HFFc6 (cell line): ENCODE measurements around the gene ATP4B. TPM values are rescaled to one million over a fixed set of nuclear protein-coding genes. Genes with fewer than 3 reads are reported as not detected.

Source experiments
- DNase-seq: peaks from one replicate; pipeline ENCODE4 v3.0.0-alpha.2; 2018
- H3K27ac Mint-ChIP-seq: 2 replicates; pipeline ENCODE4 v1.8.0; 2020; ENCODE audit warnings: mild to moderate bottlenecking, mixed read lengths
- H3K27me3 Mint-ChIP-seq: 2 replicates; pipeline ENCODE4 v1.8.0; 2021; ENCODE audit warnings: mild to moderate bottlenecking, moderate library complexity, mixed read lengths; ENCODE audit not compliant: insufficient read depth
- H3K36me3 Mint-ChIP-seq: 2 replicates; pipeline ENCODE4 v1.8.0; 2021; ENCODE audit warnings: low read depth, mixed read lengths
- H3K4me1 Mint-ChIP-seq: 2 replicates; pipeline ENCODE4 v1.8.0; 2020; ENCODE audit warnings: low read depth, mixed read lengths
- H3K4me3 Mint-ChIP-seq: 2 replicates; pipeline ENCODE4 v1.8.0; 2020; ENCODE audit warnings: mild to moderate bottlenecking, moderate library complexity, mixed read lengths
- H3K9me3 Mint-ChIP-seq: 2 replicates; pipeline ENCODE4 v1.8.0; 2020; ENCODE audit warnings: mild to moderate bottlenecking, mixed read lengths
- CTCF ChIP-seq: fragments of 200-600 bp; sonication (generic); IDR thresholded peaks from 2 replicates; pipeline ENCODE4 v1.5.0; 2021; ENCODE audit warnings: antibody characterized with exemption, mild to moderate bottlenecking
- total RNA-seq, 6 experiments: library from RNA; stranded (reverse); fragmentation: NEBNext Ultra II Directional; extraction: Animal tissue kit (Norgen Biotek cat#: 25700); gene quantifications; 2 replicates in 1 of 6; 3 replicates in 5 of 6; pipeline ENCODE4 v1.2.3, GENCODE V29; 2021

ATP4B gene
- total RNA-seq, 6 experiments from 2014 or later, result not detected

DNA sequence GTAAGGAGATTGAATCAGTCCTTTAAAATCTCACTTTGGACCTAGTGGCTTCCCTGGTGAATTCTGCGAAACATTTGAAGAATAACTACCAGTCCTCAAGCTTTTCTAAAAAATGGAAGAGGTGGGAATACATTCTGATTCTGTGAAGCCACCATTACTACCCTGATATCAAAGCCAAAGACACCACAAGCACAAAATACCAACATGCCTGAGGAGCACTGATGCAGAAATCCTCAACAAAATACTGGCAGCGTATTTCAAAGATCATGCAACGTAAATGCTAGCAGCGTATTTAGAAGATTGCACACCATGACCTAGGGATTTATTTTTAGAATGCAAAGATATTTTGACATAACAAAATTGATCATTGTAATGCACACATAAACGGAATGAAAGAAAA lies 14.4 kb downstream of the ATP4B start:
- H3K9me3 Mint-ChIP-seq, result no peaks in the 10 kb centered on the region
- H3K27ac Mint-ChIP-seq, result no peak overlapping the region
- DNase-seq, result no peak
- TF ChIP-seq CTCF, result no peak
- H3K27me3 Mint-ChIP-seq, result peaks cover 6% of the 10 kb centered on the region
- no peak overlapping the region for H3K4me3 Mint-ChIP-seq
- H3K36me3 Mint-ChIP-seq, result peaks cover 61% of the 10 kb centered on the region
- H3K4me1 Mint-ChIP-seq, result peaks cover 19% of the 10 kb centered on the region

DNA sequence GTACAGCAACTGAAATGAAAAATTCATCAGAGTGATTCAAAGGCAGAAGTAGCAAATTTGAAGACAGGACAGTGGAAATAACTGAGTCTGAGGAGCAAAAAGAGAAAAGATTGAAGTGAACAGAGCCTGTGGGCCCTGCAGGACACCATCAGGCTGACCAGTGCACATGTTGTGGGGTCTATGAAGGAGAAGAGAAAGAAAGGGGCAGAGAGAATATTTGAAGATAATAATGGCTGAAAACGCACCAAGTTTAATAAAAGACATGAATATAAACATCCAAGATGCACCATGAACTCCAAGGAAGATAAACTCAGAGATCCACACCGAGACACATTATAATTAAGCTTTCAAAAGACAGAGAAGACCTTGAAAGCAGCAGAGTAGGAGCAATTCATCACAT lies 15.4 kb downstream of the ATP4B start:
- H3K4me1 Mint-ChIP-seq, result peaks cover 15% of the 10 kb centered on the region
- H3K27me3 Mint-ChIP-seq, result peaks cover 2% of the 10 kb centered on the region
- no peaks in the 10 kb centered on the region for H3K9me3 Mint-ChIP-seq
- no peak overlapping the region for H3K4me3 Mint-ChIP-seq
- H3K27ac Mint-ChIP-seq, result no peak overlapping the region
- peaks cover 62% of the 10 kb centered on the region for H3K36me3 Mint-ChIP-seq
- no peak for DNase-seq
- no peak for TF ChIP-seq CTCF

DNA sequence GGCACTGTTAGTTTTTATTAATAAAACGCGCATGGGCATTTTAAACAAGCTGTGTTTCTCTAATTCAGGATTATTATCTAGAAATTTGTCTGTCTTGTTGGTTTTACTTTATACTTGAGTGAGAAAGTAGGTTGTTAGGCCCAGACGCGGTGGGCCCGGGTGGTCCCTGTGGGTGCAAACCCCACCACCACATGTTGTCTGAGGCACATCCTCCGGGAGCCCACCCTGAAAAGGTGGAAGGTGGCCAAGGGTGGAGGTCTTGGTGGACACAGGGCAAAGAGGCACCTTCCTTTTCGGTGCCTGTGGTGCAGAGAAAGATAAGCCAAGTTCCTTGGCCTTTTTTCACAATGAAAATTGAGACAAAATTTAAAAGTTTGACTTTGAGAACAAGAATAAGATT lies 16.6 kb downstream of the ATP4B start:
- H3K4me1 Mint-ChIP-seq, result peaks cover 3% of the 10 kb centered on the region
- H3K27me3 Mint-ChIP-seq, result no peaks in the 10 kb centered on the region
- no peaks in the 10 kb centered on the region for H3K9me3 Mint-ChIP-seq
- H3K36me3 Mint-ChIP-seq, result peaks cover 67% of the 10 kb centered on the region
- no peak overlapping the region for H3K27ac Mint-ChIP-seq
- no peak for DNase-seq
- no peak overlapping the region for H3K4me3 Mint-ChIP-seq
- no peak for TF ChIP-seq CTCF

DNA sequence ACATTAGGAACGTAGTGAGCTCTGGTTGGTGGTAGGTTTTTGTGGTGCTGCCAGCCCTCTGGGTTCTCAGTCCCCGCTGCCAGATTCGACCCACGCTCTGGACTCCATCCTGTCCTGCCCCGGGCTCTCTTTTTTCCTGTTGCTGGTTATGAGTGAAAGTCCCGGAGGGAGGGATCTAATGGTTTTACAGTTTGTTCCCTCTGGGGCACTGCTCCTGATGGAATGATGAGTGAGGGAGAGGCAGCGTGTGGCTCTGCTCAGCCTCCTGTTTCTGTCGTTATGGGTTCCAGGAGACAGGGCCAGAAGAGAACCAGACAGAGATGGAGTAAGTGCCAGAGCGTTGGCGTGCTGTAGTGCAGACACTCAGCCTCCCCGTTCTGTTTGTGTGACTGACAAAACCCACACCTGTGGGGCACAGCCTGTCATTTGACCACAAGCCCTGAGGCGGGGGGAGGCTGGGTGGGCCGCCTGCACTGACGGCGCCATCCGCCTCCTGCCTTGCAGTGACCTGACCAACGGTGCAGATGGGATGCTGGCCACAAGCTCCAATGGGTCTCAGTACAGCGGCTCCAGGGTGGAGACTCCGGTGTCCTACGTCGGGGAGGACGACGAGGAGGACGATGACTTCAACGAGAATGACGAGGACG lies 18.3 kb downstream of the ATP4B start:
- H3K27ac Mint-ChIP-seq, result no peak overlapping the region
- TF ChIP-seq CTCF, result no peak
- no peaks in the 10 kb centered on the region for H3K4me1 Mint-ChIP-seq
- no peaks in the 10 kb centered on the region for H3K9me3 Mint-ChIP-seq
- no peak for DNase-seq
- H3K27me3 Mint-ChIP-seq, result no peaks in the 10 kb centered on the region
- peaks cover 68% of the 10 kb centered on the region for H3K36me3 Mint-ChIP-seq
- no peak overlapping the region; the same call in 1 of the 2 replicates for H3K4me3 Mint-ChIP-seq

DNA sequence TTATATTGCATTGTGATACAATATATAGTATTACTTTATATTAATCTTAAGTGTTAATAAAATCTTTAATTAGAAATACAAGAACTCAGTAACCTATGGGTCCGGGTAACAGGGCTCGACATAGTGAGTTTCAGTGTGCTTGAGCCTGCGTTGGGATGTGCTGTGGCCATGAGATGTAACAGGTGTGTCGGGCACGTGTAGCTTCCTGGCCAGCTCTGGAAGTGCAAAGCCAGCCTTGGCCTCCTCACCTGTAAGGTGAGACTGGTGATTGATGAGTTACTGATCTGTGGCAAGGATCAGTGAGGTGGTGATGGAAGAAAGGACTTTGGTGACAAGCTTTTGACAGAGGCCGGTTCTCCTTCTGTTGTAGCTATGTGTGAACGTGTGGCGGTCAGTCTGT lies 19.2 kb downstream of the ATP4B start:
- Mint-ChIP-seq H3K27ac (no peak overlapping the region), H3K4me3 (no peak overlapping the region), H3K9me3 (no peaks in the 10 kb centered on the region), H3K27me3 (no peaks in the 10 kb centered on the region), H3K36me3 (peaks cover 78% of the 10 kb centered on the region), H3K4me1 (no peaks in the 10 kb centered on the region)
- no peak for TF ChIP-seq CTCF
- no peak for DNase-seq
